HepG2 (cell line): ENCODE measurements around the gene SMDT1. TPM values are rescaled to one million over a fixed set of nuclear protein-coding genes. Genes with fewer than 3 reads are reported as not detected.

Experiments
- AGO2 ChIP-seq: fragments of 200-400 bp; formaldehyde crosslinking; optimal IDR thresholded peaks from 2 replicates; pipeline ENCODE3; 2017; ENCODE audit warnings: mild to moderate bottlenecking, low read depth, low read length, moderate library complexity
- CENPX ChIP-seq: sonication (generic); formaldehyde crosslinking; IDR thresholded peaks from 2 replicates; pipeline ENCODE4 v1.9.0; 2021; ENCODE audit warnings: mild to moderate bottlenecking, missing genetic modification reagents, moderate library complexity
- PTBP1 ChIP-seq: fragments of 200-400 bp; formaldehyde crosslinking; IDR thresholded peaks from 2 replicates; pipeline ENCODE4 v1.6.1; 2018; ENCODE audit warnings: low read length, low read depth; ENCODE audit not compliant: poor library complexity, severe bottlenecking
- SCMH1 ChIP-seq: sonication (generic); formaldehyde crosslinking; IDR thresholded peaks from 2 replicates; pipeline ENCODE4 v1.9.0; 2021; ENCODE audit warnings: missing genetic modification reagents, mild to moderate bottlenecking, borderline replicate concordance
- TAF1 ChIP-seq: sonication (generic); formaldehyde crosslinking; IDR thresholded peaks from 2 replicates; pipeline ENCODE4 v1.4.0; 2020; ENCODE audit warnings: missing genetic modification reagents
- polyA plus RNA-seq, 8 experiments: library from polyadenylated mRNA; depleted of rRNA in 3 of 8; stranded (reverse) in 7 of 8; unstranded in 1 of 8; fragments of >200 nt; fragmentation: Illumina TruSeq in 4 of 8; extraction: Trizol in 4 of 8; gene quantifications; 2 replicates each; pipeline versions ENCODE4 v1.2.1 to v1.2.3, GENCODE V29; 2011 to 2016; ENCODE audit warnings: low read depth in 4 of 8, missing spikeins in 1 of 8, mixed read lengths in 1 of 8; ENCODE audit not compliant: insufficient read depth in 1 of 8
- total RNA-seq, 5 experiments: library from RNA; depleted of rRNA; stranded (reverse); fragments of >200 nt; fragmentation: Illumina TruSeq; extraction: Trizol; gene quantifications; 2 replicates each; pipeline ENCODE4 v1.2.3, GENCODE V29; 2016; ENCODE audit warnings: low read depth in 1 of 5
- TF ChIP-seq, protein P1 (sequence below): sonication (generic); formaldehyde crosslinking; IDR thresholded peaks from 2 replicates; pipeline ENCODE4 v1.4.0; 2020; ENCODE audit warnings: missing genetic modification reagents
- TF ChIP-seq, protein P2 (sequence below): sonication (generic); formaldehyde crosslinking; IDR thresholded peaks from 2 replicates; pipeline ENCODE4 v1.9.0; 2021; ENCODE audit warnings: missing genetic modification reagents, borderline replicate concordance
- TF ChIP-seq, protein P3 (sequence below): sonication (generic); formaldehyde crosslinking; conservative IDR thresholded peaks from 2 replicates; pipeline ENCODE4 v1.4.0; 2020; ENCODE audit warnings: missing genetic modification reagents
- TF ChIP-seq, protein P4 (sequence below): sonication (generic); formaldehyde crosslinking; IDR thresholded peaks from 2 replicates; pipeline ENCODE4 v1.8.0; 2022; ENCODE audit warnings: missing genetic modification reagents, mild to moderate bottlenecking, borderline replicate concordance
- TF ChIP-seq, protein P5 (sequence below), 2 experiments: sonication (generic) in 1 of 2; formaldehyde crosslinking in 1 of 2; IDR thresholded peaks; 2 replicates each; pipeline versions ENCODE4 v1.4.0 to v1.6.1; 2018 to 2020; ENCODE audit warnings: missing genetic modification reagents in 2 of 2, borderline replicate concordance in 1 of 2, low read depth in 1 of 2, mild to moderate bottlenecking in 1 of 2, missing biosample characterization in 1 of 2
- TF ChIP-seq, protein P6 (sequence below): sonication (generic); formaldehyde crosslinking; IDR thresholded peaks from 2 replicates; pipeline ENCODE4 v1.8.1; 2022; ENCODE audit warnings: low read depth, mild to moderate bottlenecking, missing genetic modification reagents

SMDT1 gene
- total and polyA plus RNA-seq, 2 of the 13 experiments (the other 11 are each of a cell fraction or from before 2014, with no cell fraction given): 8.3 to 26.6 TPM

DNA sequence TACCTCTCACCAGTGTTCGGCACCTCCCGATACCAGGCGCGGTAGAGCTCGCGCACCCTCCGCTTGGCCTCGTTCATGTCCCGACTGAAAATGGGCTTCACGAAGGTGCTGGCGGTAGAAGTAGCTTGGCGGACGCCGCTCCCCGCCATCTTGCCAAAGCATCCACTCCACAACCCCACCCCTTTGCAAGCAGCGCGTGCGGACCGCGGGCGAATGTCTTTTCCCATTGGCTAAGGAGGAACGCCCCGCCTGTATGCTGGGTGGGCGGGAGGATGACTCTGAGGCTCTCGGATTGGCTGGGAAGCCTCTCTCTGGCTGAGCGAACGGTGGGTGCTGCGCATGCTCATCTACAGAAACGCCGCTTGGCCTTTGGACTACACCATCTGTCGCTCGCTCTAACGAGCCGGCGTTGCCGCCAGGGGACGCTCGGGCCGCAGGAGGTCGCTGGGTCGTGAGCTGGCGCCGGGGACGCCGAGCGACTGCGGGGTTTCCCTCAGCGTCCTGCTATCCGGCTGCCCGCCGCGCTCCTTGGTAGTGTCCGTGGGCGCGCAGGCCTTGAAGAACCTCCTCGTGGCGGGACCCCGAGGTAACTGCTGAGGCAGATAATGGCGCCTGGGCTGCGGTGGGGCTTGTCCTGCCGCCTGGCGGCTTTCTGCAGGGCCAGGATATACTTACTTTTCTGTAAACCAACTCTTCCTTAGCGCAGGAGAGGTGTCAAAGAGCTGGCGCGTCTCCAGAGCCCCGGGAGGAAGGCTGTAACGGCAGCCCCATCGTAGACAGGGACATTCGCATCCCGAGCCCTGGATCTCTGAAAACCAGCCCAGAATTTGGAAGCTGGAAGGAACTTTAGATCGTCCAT lies 11.3 kb downstream of the SMDT1 start, which contains the start of gene NDUFA6 (continued):
- TF ChIP-seq, protein P1, sequence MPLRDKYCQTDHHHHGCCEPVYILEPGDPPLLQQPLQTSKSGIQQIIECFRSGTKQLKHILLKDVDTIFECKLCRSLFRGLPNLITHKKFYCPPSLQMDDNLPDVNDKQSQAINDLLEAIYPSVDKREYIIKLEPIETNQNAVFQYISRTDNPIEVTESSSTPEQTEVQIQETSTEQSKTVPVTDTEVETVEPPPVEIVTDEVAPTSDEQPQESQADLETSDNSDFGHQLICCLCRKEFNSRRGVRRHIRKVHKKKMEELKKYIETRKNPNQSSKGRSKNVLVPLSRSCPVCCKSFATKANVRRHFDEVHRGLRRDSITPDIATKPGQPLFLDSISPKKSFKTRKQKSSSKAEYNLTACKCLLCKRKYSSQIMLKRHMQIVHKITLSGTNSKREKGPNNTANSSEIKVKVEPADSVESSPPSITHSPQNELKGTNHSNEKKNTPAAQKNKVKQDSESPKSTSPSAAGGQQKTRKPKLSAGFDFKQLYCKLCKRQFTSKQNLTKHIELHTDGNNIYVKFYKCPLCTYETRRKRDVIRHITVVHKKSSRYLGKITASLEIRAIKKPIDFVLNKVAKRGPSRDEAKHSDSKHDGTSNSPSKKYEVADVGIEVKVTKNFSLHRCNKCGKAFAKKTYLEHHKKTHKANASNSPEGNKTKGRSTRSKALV (CRISPR knock-in tag): peak; percentile 97
- TF ChIP-seq, protein P2, sequence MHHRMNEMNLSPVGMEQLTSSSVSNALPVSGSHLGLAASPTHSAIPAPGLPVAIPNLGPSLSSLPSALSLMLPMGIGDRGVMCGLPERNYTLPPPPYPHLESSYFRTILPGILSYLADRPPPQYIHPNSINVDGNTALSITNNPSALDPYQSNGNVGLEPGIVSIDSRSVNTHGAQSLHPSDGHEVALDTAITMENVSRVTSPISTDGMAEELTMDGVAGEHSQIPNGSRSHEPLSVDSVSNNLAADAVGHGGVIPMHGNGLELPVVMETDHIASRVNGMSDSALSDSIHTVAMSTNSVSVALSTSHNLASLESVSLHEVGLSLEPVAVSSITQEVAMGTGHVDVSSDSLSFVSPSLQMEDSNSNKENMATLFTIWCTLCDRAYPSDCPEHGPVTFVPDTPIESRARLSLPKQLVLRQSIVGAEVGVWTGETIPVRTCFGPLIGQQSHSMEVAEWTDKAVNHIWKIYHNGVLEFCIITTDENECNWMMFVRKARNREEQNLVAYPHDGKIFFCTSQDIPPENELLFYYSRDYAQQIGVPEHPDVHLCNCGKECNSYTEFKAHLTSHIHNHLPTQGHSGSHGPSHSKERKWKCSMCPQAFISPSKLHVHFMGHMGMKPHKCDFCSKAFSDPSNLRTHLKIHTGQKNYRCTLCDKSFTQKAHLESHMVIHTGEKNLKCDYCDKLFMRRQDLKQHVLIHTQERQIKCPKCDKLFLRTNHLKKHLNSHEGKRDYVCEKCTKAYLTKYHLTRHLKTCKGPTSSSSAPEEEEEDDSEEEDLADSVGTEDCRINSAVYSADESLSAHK (CRISPR knock-in tag): no peak
- TF ChIP-seq SCMH1 (CRISPR knock-in tag) (no peak), CENPX (CRISPR knock-in tag) (no peak), TAF1 (CRISPR knock-in tag) (peak; percentile 98), PTBP1 (no peak), AGO2 (peak; percentile 95)
- TF ChIP-seq, protein P3, sequence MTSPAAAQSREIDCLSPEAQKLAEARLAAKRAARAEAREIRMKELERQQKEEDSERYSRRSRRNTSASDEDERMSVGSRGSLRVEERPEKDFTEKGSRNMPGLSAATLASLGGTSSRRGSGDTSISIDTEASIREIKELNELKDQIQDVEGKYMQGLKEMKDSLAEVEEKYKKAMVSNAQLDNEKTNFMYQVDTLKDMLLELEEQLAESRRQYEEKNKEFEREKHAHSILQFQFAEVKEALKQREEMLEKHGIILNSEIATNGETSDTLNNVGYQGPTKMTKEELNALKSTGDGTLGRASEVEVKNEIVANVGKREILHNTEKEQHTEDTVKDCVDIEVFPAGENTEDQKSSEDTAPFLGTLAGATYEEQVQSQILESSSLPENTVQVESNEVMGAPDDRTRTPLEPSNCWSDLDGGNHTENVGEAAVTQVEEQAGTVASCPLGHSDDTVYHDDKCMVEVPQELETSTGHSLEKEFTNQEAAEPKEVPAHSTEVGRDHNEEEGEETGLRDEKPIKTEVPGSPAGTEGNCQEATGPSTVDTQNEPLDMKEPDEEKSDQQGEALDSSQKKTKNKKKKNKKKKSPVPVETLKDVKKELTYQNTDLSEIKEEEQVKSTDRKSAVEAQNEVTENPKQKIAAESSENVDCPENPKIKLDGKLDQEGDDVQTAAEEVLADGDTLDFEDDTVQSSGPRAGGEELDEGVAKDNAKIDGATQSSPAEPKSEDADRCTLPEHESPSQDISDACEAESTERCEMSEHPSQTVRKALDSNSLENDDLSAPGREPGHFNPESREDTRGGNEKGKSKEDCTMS (CRISPR knock-in tag): no peak
- TF ChIP-seq, protein P4, sequence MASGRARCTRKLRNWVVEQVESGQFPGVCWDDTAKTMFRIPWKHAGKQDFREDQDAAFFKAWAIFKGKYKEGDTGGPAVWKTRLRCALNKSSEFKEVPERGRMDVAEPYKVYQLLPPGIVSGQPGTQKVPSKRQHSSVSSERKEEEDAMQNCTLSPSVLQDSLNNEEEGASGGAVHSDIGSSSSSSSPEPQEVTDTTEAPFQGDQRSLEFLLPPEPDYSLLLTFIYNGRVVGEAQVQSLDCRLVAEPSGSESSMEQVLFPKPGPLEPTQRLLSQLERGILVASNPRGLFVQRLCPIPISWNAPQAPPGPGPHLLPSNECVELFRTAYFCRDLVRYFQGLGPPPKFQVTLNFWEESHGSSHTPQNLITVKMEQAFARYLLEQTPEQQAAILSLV (CRISPR knock-in tag): no peak; the same call in 1 of the 2 replicates
- TF ChIP-seq, protein P5, sequence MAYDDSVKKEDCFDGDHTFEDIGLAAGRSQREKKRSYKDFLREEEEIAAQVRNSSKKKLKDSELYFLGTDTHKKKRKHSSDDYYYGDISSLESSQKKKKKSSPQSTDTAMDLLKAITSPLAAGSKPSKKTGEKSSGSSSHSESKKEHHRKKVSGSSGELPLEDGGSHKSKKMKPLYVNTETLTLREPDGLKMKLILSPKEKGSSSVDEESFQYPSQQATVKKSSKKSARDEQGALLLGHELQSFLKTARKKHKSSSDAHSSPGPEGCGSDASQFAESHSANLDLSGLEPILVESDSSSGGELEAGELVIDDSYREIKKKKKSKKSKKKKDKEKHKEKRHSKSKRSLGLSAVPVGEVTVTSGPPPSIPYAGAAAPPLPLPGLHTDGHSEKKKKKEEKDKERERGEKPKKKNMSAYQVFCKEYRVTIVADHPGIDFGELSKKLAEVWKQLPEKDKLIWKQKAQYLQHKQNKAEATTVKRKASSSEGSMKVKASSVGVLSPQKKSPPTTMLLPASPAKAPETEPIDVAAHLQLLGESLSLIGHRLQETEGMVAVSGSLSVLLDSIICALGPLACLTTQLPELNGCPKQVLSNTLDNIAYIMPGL (CRISPR knock-in tag; IDR thresholded peaks at IDR 0.05; ENCODE audit: borderline replicate concordance in 1 of 2, low read depth in 1 of 2): peak; percentile 97 to 98
- TF ChIP-seq, protein P6, sequence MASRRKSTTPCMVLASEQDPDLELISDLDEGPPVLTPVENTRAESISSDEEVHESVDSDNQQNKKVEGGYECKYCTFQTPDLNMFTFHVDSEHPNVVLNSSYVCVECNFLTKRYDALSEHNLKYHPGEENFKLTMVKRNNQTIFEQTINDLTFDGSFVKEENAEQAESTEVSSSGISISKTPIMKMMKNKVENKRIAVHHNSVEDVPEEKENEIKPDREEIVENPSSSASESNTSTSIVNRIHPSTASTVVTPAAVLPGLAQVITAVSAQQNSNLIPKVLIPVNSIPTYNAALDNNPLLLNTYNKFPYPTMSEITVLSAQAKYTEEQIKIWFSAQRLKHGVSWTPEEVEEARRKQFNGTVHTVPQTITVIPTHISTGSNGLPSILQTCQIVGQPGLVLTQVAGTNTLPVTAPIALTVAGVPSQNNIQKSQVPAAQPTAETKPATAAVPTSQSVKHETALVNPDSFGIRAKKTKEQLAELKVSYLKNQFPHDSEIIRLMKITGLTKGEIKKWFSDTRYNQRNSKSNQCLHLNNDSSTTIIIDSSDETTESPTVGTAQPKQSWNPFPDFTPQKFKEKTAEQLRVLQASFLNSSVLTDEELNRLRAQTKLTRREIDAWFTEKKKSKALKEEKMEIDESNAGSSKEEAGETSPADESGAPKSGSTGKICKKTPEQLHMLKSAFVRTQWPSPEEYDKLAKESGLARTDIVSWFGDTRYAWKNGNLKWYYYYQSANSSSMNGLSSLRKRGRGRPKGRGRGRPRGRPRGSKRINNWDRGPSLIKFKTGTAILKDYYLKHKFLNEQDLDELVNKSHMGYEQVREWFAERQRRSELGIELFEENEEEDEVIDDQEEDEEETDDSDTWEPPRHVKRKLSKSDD (CRISPR knock-in tag): peak; percentile 87
